ENCODE results near the gene HAPLN3.

Gene HAPLN3

DNA sequence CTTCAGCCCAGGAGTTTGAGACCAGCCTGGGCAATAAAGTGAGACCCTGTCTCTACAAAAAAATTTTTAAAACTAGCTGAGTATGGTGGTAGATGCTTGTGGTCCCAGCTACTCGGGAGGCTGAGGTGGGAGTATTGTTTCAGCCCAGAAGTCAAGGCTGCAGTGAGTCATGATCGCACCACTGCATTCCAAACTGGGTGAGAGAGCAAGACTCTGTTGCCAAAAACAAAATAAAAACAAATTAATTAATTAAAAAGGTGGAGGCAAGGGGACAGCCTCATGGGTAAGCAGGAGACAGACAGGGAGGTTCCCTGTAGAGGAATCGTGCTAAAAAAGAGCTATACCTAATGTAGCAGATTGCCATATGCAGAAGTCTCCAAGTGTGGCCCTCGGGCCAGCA is 12.6 kb downstream of the HAPLN3 start:
- in situ Hi-C loops (cut with MboI; ENCODE audit: low pct_unique_long_range_greater_than_20kb, low sequenced_read_pairs, unreplicated experiment) = no loop called here
- DNase-seq (ENCODE audit: low spot score) = no peak
- TF ChIP-seq, protein P1, sequence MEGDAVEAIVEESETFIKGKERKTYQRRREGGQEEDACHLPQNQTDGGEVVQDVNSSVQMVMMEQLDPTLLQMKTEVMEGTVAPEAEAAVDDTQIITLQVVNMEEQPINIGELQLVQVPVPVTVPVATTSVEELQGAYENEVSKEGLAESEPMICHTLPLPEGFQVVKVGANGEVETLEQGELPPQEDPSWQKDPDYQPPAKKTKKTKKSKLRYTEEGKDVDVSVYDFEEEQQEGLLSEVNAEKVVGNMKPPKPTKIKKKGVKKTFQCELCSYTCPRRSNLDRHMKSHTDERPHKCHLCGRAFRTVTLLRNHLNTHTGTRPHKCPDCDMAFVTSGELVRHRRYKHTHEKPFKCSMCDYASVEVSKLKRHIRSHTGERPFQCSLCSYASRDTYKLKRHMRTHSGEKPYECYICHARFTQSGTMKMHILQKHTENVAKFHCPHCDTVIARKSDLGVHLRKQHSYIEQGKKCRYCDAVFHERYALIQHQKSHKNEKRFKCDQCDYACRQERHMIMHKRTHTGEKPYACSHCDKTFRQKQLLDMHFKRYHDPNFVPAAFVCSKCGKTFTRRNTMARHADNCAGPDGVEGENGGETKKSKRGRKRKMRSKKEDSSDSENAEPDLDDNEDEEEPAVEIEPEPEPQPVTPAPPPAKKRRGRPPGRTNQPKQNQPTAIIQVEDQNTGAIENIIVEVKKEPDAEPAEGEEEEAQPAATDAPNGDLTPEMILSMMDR (IDR thresholded peaks at IDR 0.05; ENCODE audit: extremely low read depth, insufficient read depth, missing control alignments) = no peak

DNA sequence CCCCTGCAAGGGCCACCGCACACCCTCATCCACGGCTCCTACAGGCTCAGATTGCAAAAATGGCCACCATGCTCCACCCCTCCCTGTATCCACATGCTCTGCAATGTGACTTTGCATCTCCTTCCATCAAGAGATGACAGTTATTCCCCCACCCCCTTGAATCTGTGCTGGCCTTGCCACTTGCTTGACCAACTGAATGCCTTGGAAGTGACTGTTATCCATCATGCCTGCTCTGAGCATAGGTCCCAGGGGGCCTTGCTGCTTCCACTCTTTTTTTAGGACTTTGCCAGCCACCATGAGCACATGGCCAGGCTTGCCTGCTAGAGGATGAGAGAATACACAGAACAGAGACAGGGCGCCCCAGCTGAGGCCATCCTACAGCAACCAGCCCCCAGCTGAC is 13.6 kb downstream of the HAPLN3 start:
- TF ChIP-seq, protein P1 (IDR thresholded peaks at IDR 0.05; ENCODE audit: extremely low read depth, insufficient read depth, missing control alignments) = no peak
- no peak for DNase-seq (ENCODE audit: low spot score)
- in situ Hi-C loops (cut with MboI; ENCODE audit: low pct_unique_long_range_greater_than_20kb, low sequenced_read_pairs, unreplicated experiment) = no loop called here

DNA sequence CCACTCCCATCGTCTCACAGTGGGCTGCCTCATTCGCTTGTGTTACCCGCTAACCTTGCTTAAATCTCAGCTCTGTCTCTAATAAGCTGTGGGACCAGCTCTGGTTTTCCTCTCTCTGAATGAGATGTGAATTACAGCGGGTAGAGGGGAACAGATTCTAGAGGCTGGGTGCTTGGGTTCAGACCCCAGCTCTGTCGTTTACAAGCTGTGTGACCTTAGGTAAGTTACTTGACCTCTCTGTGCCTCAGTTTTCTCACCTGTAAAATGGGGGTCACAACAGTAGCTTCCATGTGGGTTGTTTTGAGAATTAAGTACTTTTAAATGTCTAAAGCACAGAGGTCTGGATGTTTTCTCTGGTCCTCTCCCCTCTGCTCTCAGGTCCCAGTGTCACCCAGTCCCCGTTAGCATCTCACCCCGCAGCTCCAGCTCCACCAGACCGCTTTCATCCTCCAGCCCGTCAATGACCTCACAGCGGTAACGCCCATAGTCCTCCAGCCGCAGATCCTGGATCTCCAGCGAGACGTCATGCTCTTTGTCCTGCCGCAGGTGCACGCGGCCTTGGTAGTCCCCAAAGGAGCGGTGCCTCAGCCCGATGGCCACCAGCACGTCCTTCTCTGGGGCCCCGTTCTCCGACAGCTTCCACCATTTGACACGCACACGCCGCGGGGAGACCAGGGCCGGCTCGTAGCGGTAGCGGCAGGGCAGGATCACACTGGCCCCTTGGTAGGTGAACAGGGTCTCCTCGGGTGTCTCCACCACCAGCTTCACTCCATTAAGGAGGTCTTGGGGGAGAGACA is 14.2 kb downstream of the HAPLN3 start:
- TF ChIP-seq, protein P1 (IDR thresholded peaks at IDR 0.05; ENCODE audit: extremely low read depth, insufficient read depth, missing control alignments) = no peak
- no peak for DNase-seq (ENCODE audit: low spot score)
- in situ Hi-C loops (cut with MboI; ENCODE audit: low pct_unique_long_range_greater_than_20kb, low sequenced_read_pairs, unreplicated experiment) = no loop called here

DNA sequence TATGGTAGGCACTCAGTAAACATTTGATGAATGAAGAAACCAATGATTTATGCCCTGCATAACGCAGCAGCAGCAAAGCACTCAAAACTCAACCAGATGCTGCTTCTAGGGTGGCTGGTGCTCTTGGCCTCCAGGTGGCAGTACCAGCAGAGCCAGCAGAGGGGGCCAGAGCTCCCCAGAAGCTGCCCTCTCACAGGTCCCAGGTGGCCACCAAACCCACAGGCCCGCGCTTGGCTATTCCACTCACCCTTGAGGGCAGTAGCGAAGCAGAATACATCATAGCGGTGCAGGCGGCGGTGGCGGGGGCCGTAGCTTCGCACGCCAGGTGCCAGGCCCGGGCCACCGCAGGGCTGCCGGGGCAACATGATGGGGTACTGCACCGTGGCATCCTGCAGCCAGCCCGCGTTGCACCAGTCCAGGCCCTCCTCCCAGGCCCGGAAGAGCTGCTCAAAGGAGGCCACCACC is 16.6 kb downstream of the HAPLN3 start:
- TF ChIP-seq, protein P1 (IDR thresholded peaks at IDR 0.05; ENCODE audit: extremely low read depth, insufficient read depth, missing control alignments) = peak; percentile 64
- in situ Hi-C loops (cut with MboI; ENCODE audit: low pct_unique_long_range_greater_than_20kb, low sequenced_read_pairs, unreplicated experiment) = no loop called here
- peak; percentile 82 for DNase-seq (ENCODE audit: low spot score)

DNA sequence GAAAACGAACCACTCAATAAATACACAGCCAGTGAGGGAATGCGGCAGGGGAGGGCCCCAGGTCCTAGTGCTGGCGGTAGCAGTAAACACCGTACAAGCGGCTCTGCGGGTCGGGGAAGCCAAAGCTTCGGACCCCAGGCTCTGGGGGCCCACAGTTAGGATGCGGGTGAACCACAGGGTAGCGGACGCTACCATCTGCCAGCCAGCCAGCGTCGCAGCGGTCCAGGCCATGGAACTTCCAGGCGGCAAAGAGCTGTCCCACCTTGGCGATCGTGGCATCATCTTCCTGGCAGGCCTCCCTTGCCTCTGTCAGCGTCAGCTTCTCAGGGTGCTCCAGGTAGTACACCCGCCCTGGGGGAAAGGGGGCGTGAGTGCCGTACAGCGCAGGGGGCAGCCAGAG is 17.4 kb downstream of the HAPLN3 start:
- TF ChIP-seq, protein P1 (IDR thresholded peaks at IDR 0.05; ENCODE audit: extremely low read depth, insufficient read depth, missing control alignments) = no peak
- in situ Hi-C loops (cut with MboI; ENCODE audit: low pct_unique_long_range_greater_than_20kb, low sequenced_read_pairs, unreplicated experiment) = no loop called here
- no peak for DNase-seq (ENCODE audit: low spot score)

DNA sequence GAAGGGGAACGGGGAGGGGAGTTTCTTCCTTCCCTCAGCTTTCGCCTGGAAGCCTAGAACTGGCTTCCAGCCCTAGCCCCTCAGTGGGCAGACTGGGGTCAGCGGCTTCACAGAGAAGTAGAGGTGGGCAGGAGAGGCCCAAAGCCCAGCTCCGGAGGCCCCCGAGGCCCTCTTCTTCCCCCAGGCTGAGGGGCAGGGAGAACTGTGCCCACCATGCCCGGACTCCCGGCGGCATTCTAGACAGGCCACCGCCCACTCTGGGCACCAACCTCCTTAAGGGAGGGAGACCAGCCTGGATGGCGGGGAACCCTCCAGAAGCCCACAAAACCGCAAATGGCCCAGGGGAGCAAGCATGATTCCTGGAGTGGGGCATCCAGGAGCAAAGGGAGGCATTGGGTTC is 17.9 kb downstream of the HAPLN3 start:
- in situ Hi-C loops (cut with MboI; ENCODE audit: low pct_unique_long_range_greater_than_20kb, low sequenced_read_pairs, unreplicated experiment) = no loop called here
- DNase-seq (ENCODE audit: low spot score) = no peak
- TF ChIP-seq, protein P1 (IDR thresholded peaks at IDR 0.05; ENCODE audit: extremely low read depth, insufficient read depth, missing control alignments) = no peak

Measured in GM13977 (cell line).